Erythroblast (primary cell): Measurements from ENCODE around the gene COBL.

Source experiments
- GATA1 ChIP-seq: IDR thresholded peaks from 2 replicates; pipeline ENCODE4 v1.6.1; 2011; ENCODE audit warnings: low read depth, mild to moderate bottlenecking, control low read depth, low read length, moderate library complexity
- POLR2A ChIP-seq: IDR thresholded peaks from 2 replicates; pipeline ENCODE4 v1.6.1; 2011; ENCODE audit warnings: mild to moderate bottlenecking, low read length

- TF ChIP-seq POLR2A: no peak
- TF ChIP-seq GATA1: no peak
Measured at GRCh38 chr7:51242007-51242691, 74.5 kb downstream of the COBL start.
